Gastrocnemius medialis (tissue), 4 donors: ENCODE data around the gene COP1. TPM values are rescaled to one million over a fixed set of nuclear protein-coding genes. Genes with fewer than 3 reads are reported as not detected.

ENCODE experiments used
- ATAC-seq, 2 donors: fragments of 150-250 bp; one replicate each; pipeline ENCODE4 v1.9.1; 2016
- DNase-seq, 2 donors: peaks; one replicate each; pipeline ENCODE4 v3.0.0-alpha.2; 2019
- H3K27ac ChIP-seq, 4 donors: fragments of 200-600 bp; sonication (generic); 1 replicate in 1 of 4; 2 replicates in 3 of 4; pipeline ENCODE4 v1.5.1; 2016 to 2018; ENCODE audit warnings: mild to moderate bottlenecking in 2 of 4, moderate library complexity in 1 of 4
- H3K27me3 ChIP-seq, 3 donors: fragments of 200-600 bp; sonication (generic) in 2 of 3; 1 replicate in 1 of 3; 2 replicates in 2 of 3; pipeline versions ENCODE4 v1.5.1 to v1.6.0; 2016 to 2019; ENCODE audit warnings: mild to moderate bottlenecking in 1 of 3, moderate library complexity in 1 of 3
- H3K36me3 ChIP-seq, 2 donors: fragments of 200-600 bp; sonication (generic) in 1 of 2; one replicate each; pipeline ENCODE4 v1.5.1; 2017 to 2018
- H3K4me1 ChIP-seq, 2 donors: fragments of 200-600 bp; sonication (generic) in 1 of 2; one replicate each; pipeline ENCODE4 v1.5.1; 2016 to 2017; ENCODE audit warnings: mild to moderate bottlenecking in 2 of 2
- H3K4me3 ChIP-seq, 4 donors: fragments of 200-600 bp; sonication (generic) in 3 of 4; 1 replicate in 1 of 4; 2 replicates in 3 of 4; pipeline ENCODE4 v1.5.1; 2016 to 2019; ENCODE audit warnings: mild to moderate bottlenecking in 2 of 4
- H3K9me3 ChIP-seq, 3 donors: fragments of 200-600 bp; sonication (generic) in 2 of 3; 1 replicate in 1 of 3; 2 replicates in 2 of 3; pipeline ENCODE4 v1.5.1; 2016 to 2019
- POLR2A ChIP-seq, 2 donors: fragments of 450-650 bp; IDR thresholded peaks; one replicate each; pipeline ENCODE4 v1.6.1; 2017; ENCODE audit warnings: antibody characterized with exemption in 2 of 2, mild to moderate bottlenecking in 2 of 2, moderate library complexity in 2 of 2
- in situ Hi-C, 4 donors: fragments of 200-750 bp; cut with MboI; loops; one replicate each; pipeline versions ENCODE4 v1.15.0 to v1.8.0; 2017; ENCODE audit warnings: low sequenced_read_pairs in 4 of 4
- intact Hi-C: fragments of 100-400 bp; cut with DNase I; formaldehyde crosslinking; loops from one replicate; pipeline ENCODE4 v1.15.1; 2023; ENCODE audit warnings: low total_unique reads
- total RNA-seq, 4 donors: library from RNA; depleted of rRNA; stranded (reverse); fragments of >200 nt; gene quantifications; one replicate each; pipeline versions ENCODE4 v1.1.0 to v1.2.3, GENCODE V29; 2016
- TF ChIP-seq, protein P1 (sequence below), 5 experiments: fragments of 450-650 bp in 3 of 5; fragments of 200-600 bp in 2 of 5; sonication (generic) in 2 of 5; IDR thresholded peaks in 4 of 5; conservative IDR thresholded peaks in 1 of 5; 1 replicate in 4 of 5; 2 replicates in 1 of 5; pipeline ENCODE4 v1.5.1; 2016 to 2019; ENCODE audit warnings: antibody characterized with exemption in 5 of 5, mild to moderate bottlenecking in 3 of 5, moderate library complexity in 3 of 5

Gene COP1
- total RNA-seq, 4 donors from 2014 or later, result 19.6 to 29.7 (median 25.3) TPM

DNA sequence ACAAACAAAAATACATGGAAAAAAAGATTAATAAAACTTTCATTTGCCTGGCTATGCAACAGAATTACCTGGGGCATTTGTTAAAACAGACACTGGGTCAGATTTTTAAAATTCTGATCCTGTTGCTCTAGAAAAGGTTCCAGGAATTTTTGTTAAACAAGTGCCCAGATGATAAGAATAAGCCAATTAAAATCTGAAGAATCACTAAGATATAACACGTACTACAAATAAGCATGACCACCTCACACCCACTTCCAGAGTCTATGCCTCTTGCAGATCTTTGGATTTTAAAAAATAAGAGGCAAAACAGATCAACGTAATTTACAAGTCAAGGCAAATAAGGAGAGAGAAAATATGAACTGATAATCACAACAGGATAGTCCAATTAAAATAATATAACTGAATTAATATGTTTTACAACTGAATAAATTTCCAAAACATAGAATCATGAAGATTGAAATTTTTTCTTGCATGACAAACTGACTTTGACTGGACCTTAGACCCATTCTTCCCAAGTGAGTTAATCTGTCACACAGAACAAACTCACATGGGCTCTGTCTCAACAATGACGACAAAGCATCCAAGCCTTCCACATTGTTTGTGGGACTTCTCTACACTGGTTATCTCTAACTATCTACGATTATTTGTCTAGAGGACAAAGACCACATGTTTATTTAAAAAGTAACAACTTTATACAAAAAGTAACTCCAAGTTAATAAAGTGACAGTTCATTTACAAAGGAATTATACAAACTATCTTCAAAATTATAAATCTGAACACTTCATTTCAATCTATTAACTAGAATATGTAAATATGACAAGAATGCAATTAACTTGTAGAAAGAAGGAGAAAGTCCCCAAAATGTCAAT, 56.9 kb downstream of the COP1 start:
- Histone ChIP-seq H3K27ac (no peak overlapping the region), H3K27me3 (no peaks in the 10 kb centered on the region), H3K4me3 (no peak overlapping the region), H3K36me3 (peaks cover 0 to 10% of the 10 kb centered on the region in 2 donors), H3K4me1 (no peaks in the 10 kb centered on the region), H3K9me3 (no peaks in the 10 kb centered on the region)
- no peak for TF ChIP-seq POLR2A (IDR thresholded peaks at IDR 0.05)
- TF ChIP-seq, protein P1, sequence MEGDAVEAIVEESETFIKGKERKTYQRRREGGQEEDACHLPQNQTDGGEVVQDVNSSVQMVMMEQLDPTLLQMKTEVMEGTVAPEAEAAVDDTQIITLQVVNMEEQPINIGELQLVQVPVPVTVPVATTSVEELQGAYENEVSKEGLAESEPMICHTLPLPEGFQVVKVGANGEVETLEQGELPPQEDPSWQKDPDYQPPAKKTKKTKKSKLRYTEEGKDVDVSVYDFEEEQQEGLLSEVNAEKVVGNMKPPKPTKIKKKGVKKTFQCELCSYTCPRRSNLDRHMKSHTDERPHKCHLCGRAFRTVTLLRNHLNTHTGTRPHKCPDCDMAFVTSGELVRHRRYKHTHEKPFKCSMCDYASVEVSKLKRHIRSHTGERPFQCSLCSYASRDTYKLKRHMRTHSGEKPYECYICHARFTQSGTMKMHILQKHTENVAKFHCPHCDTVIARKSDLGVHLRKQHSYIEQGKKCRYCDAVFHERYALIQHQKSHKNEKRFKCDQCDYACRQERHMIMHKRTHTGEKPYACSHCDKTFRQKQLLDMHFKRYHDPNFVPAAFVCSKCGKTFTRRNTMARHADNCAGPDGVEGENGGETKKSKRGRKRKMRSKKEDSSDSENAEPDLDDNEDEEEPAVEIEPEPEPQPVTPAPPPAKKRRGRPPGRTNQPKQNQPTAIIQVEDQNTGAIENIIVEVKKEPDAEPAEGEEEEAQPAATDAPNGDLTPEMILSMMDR (IDR thresholded peaks at IDR 0.05 in 4 of 5, conservative IDR thresholded peaks at IDR 0.05 in 1 of 5), result no peak
- intact Hi-C loops, result no loop called here
- no peak for DNase-seq
- ATAC-seq, result no peak
- in situ Hi-C loops, result no loop called here

- Histone ChIP-seq H3K27me3 (no peaks in the 10 kb centered on the region), H3K4me1 (no peaks in the 10 kb centered on the region), H3K9me3 (no peaks in the 10 kb centered on the region), H3K27ac (no peak overlapping the region), H3K4me3 (no peak overlapping the region), H3K36me3 (no peaks in the 10 kb centered on the region)
- no peak for DNase-seq
- TF ChIP-seq POLR2A (IDR thresholded peaks at IDR 0.05), result no peak
- TF ChIP-seq, protein P1 (IDR thresholded peaks at IDR 0.05 in 4 of 5, conservative IDR thresholded peaks at IDR 0.05 in 1 of 5), result no peak
- intact Hi-C loops (no loop called here), in situ Hi-C loops (no loop called here)
- no peak for ATAC-seq
These were observed 62.6 kb downstream of the COP1 start for GRCh38 chr1:176144526-176144925.

- no peaks in the 10 kb centered on the region for H3K27me3 ChIP-seq
- H3K4me3 ChIP-seq, result no peak overlapping the region
- H3K4me1 ChIP-seq, result no peaks in the 10 kb centered on the region
- H3K9me3 ChIP-seq, result no peaks in the 10 kb centered on the region
- ATAC-seq, result no peak
- TF ChIP-seq, protein P1 (IDR thresholded peaks at IDR 0.05 in 4 of 5, conservative IDR thresholded peaks at IDR 0.05 in 1 of 5), result no peak
- TF ChIP-seq POLR2A (IDR thresholded peaks at IDR 0.05), result no peak
- intact Hi-C loops, result no loop called here
- no peak overlapping the region for H3K27ac ChIP-seq
- no peak for DNase-seq
- no peaks in the 10 kb centered on the region for H3K36me3 ChIP-seq
- in situ Hi-C loops, result no loop called here
These were observed 64.1 kb downstream of the COP1 start for GRCh38 chr1:176142973-176143372.

DNA sequence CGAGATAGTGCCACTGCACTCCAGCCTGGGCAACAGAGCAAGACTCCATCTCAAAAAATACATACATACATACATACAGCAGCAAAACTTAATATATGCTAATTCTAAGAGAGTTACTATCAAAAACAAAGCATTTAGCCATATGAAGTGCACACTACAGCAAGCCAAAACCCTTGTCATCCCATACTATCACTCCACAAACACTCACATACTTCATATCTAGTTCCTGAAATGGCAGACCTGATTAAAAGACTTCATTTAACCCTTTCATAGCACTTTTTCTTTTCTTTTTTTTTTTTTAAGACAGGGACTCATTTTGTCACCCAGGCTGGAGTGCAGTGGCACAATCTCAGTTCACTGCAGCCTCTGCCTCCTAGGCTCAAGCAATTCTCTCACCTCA, 65.6 kb downstream of the COP1 start:
- Histone ChIP-seq H3K27me3 (no peaks in the 10 kb centered on the region), H3K9me3 (no peaks in the 10 kb centered on the region), H3K4me3 (no peak overlapping the region), H3K4me1 (no peaks in the 10 kb centered on the region), H3K36me3 (no peaks in the 10 kb centered on the region), H3K27ac (no peak overlapping the region)
- in situ Hi-C loops (no loop called here), intact Hi-C loops (no loop called here)
- DNase-seq (no peak), ATAC-seq (no peak)
- TF ChIP-seq POLR2A (IDR thresholded peaks at IDR 0.05), result no peak
- TF ChIP-seq, protein P1 (IDR thresholded peaks at IDR 0.05 in 4 of 5, conservative IDR thresholded peaks at IDR 0.05 in 1 of 5), result no peak
